Measurements from ENCODE around the gene SPINK2. TPM values are rescaled to one million over a fixed set of nuclear protein-coding genes. Genes with fewer than 3 reads are reported as not detected.

SPINK2 gene
- total RNA-seq, 1 donor = not detected

DNA sequence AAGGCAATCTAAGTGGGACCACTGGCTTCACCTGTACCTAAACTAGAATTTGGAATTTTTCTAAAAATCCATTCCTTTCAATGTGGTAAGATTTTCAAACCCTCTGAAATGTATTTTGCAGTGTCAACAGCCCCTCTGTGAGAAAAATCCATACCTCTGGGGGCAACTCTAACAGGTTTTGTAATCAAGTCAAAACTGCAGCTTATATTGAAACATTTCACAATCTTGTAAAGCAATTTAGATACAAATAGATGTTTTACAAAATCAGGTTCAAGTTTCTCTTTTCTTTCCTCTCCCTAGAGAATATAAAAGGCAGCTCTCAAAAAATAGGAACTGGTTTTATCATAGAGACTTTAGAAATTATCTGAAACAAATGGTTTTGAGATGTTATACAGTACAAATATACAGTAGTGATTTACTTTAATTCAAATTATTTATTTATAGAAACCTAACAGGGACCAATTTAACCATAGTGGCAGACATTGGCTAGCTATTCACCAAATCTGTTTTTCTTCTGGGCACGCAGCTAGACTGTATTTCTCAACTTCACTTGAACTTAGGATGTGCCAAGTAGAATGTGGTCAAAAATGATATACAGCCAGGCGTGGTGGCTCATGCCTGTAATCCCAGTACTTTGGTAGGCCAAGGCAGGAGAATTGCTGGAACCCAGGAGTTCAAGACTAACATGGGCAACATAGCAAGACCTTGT, 36.3 kb upstream of the SPINK2 start:
- TF ChIP-seq CTCF (IDR thresholded peaks at IDR 0.05; ENCODE audit: insufficient read depth, low read depth, low read length) = no peak
- DNase-seq (ENCODE audit: low read depth) = peak; percentile 5
- H3K4me3 ChIP-seq (ENCODE audit: low read depth, low read length) = no peak overlapping the region

- TF ChIP-seq CTCF (IDR thresholded peaks at IDR 0.05; ENCODE audit: insufficient read depth, low read depth, low read length) = no peak
- DNase-seq (ENCODE audit: low read depth) = no peak
- H3K4me3 ChIP-seq (ENCODE audit: low read depth, low read length) = no peak overlapping the region
Observed at GRCh38 chr4:56856656-56857055, 35.2 kb upstream of the SPINK2 start.

GRCh38 chr4:56850910-56851309, 29.4 kb upstream of the SPINK2 start:
- DNase-seq (ENCODE audit: low read depth) = no peak
- no peak for TF ChIP-seq CTCF (IDR thresholded peaks at IDR 0.05; ENCODE audit: insufficient read depth, low read depth, low read length)
- no peak overlapping the region for H3K4me3 ChIP-seq (ENCODE audit: low read depth, low read length)

GRCh38 chr4:56844802-56845580, 23.5 kb upstream of the SPINK2 start:
- no peak overlapping the region for H3K4me3 ChIP-seq (ENCODE audit: low read depth, low read length)
- DNase-seq (ENCODE audit: low read depth) = peak; percentile 11
- no peak for TF ChIP-seq CTCF (IDR thresholded peaks at IDR 0.05; ENCODE audit: insufficient read depth, low read depth, low read length)

- no peak overlapping the region for H3K4me3 ChIP-seq (ENCODE audit: low read depth, low read length)
- peak; percentile 8 for DNase-seq (ENCODE audit: low read depth)
- TF ChIP-seq CTCF (IDR thresholded peaks at IDR 0.05; ENCODE audit: insufficient read depth, low read depth, low read length) = no peak
Observed at GRCh38 chr4:56843421-56843899, 22.0 kb upstream of the SPINK2 start.

GRCh38 chr4:56840559-56840958, 19.1 kb upstream of the SPINK2 start:
- H3K4me3 ChIP-seq (ENCODE audit: low read depth, low read length) = no peak overlapping the region
- no peak for TF ChIP-seq CTCF (IDR thresholded peaks at IDR 0.05; ENCODE audit: insufficient read depth, low read depth, low read length)
- DNase-seq (ENCODE audit: low read depth) = no peak
